H1 (cell line): Measurements from ENCODE around the gene NXT1.

Source experiments
- CHD2 ChIP-seq: IDR thresholded peaks from 2 replicates; pipeline ENCODE4 v1.6.1; 2012; ENCODE audit warnings: low read length, improper control_type of control experiment
- CTCF ChIP-seq, 3 experiments: IDR thresholded peaks; 1 replicate in 2 of 3; 2 replicates in 1 of 3; pipeline versions ENCODE4 v1.5.1 to v1.6.1; 2011; ENCODE audit warnings: low read length in 3 of 3, mild to moderate bottlenecking in 3 of 3, inconsistent platforms in 2 of 3, low read depth in 1 of 3, moderate library complexity in 1 of 3; ENCODE audit not compliant: insufficient read depth in 1 of 3; ENCODE audit errors: control extremely low read depth in 1 of 3
- POLR2A ChIP-seq, 2 experiments: IDR thresholded peaks; 1 replicate in 1 of 2; 2 replicates in 1 of 2; pipeline ENCODE4 v1.6.1; 2011; ENCODE audit warnings: low read depth in 2 of 2, low read length in 2 of 2, mild to moderate bottlenecking in 2 of 2; ENCODE audit errors: control extremely low read depth in 1 of 2
- POLR2AphosphoS5 ChIP-seq: IDR thresholded peaks from 2 replicates; pipeline ENCODE4 v1.6.1; 2011; ENCODE audit warnings: low read depth, low read length
- SP1 ChIP-seq: IDR thresholded peaks from 2 replicates; pipeline ENCODE4 v1.6.1; 2011; ENCODE audit warnings: low read depth, low read length

- TF ChIP-seq CTCF (IDR thresholded peaks at IDR 0.05; ENCODE audit: control extremely low read depth in 1 of 3, insufficient read depth in 1 of 3, low read depth in 1 of 3, low read length in 3 of 3), result peak; percentile 51 to 87 (median 83)
- TF ChIP-seq POLR2A (IDR thresholded peaks at IDR 0.05; ENCODE audit: control extremely low read depth in 1 of 2, low read depth in 2 of 2, low read length in 2 of 2), result no peak
- no peak for TF ChIP-seq POLR2AphosphoS5
- no peak for TF ChIP-seq CHD2
- no peak for TF ChIP-seq SP1
Measured at GRCh38 chr20:23340524-23340923, 10.1 kb upstream of the NXT1 start.
